CD4-positive, alpha-beta memory T cell (primary cell): ENCODE data around the gene TRIM15. TPM values are rescaled to one million over a fixed set of nuclear protein-coding genes. Genes with fewer than 3 reads are reported as not detected.

ENCODE experiments used
- CTCF ChIA-PET: fragments of 350-600 bp; sonication (Branson Sonifier 250); formaldehyde crosslinking; loops from one replicate; lab custom pipeline; 2021; ENCODE audit warnings: inconsistent platforms; ENCODE audit not compliant: partially characterized antibody; lab: Charles Lee
- POLR2A ChIA-PET: fragments of 350-600 bp; sonication (Branson Sonifier 250); formaldehyde crosslinking; loops from one replicate; lab custom pipeline; 2021; ENCODE audit not compliant: partially characterized antibody; lab: Charles Lee
- DNase-seq, 5 donors: peaks; one replicate each; pipeline versions ENCODE4 v3.0.0 to v3.0.0-alpha.2; 2020 to 2022; ENCODE audit warnings: mixed read lengths in 1 of 5
- H3K27ac ChIP-seq: one replicate; pipeline ENCODE4 v1.7.0; 2013; ENCODE audit warnings: low read depth, low read length
- H3K27me3 ChIP-seq: 2 replicates; pipeline ENCODE4 v1.7.0; 2013; ENCODE audit warnings: mild to moderate bottlenecking, low read length, moderate library complexity; ENCODE audit not compliant: insufficient read depth
- H3K36me3 ChIP-seq: 2 replicates; pipeline ENCODE4 v1.7.0; 2013; ENCODE audit warnings: mild to moderate bottlenecking, low read length, moderate library complexity; ENCODE audit not compliant: insufficient read depth
- H3K4me1 ChIP-seq: 2 replicates; pipeline ENCODE4 v1.7.0; 2013; ENCODE audit warnings: mild to moderate bottlenecking, low read length, moderate library complexity; ENCODE audit not compliant: insufficient read depth
- H3K4me3 ChIP-seq, 2 donors: one replicate each; pipeline ENCODE4 v1.7.0; 2013; ENCODE audit warnings: low read length in 2 of 2, mild to moderate bottlenecking in 1 of 2
- H3K9me3 ChIP-seq, 2 donors: one replicate each; pipeline ENCODE4 v1.7.0; 2013; ENCODE audit warnings: low read length in 2 of 2, control low read depth in 1 of 2; ENCODE audit not compliant: control insufficient read depth in 1 of 2
- H3K27ac Mint-ChIP-seq, 7 donors: one replicate each; pipeline ENCODE4 v1.8.0; 2020 to 2021; ENCODE audit warnings: mixed read lengths in 7 of 7, mild to moderate bottlenecking in 6 of 7, inconsistent platforms in 3 of 7, moderate library complexity in 3 of 7
- H3K27me3 Mint-ChIP-seq, 2 donors: one replicate each; pipeline ENCODE4 v1.8.0; 2020 to 2021; ENCODE audit warnings: mixed read lengths in 2 of 2
- H3K36me3 Mint-ChIP-seq, 2 donors: one replicate each; pipeline ENCODE4 v1.8.0; 2020 to 2021; ENCODE audit warnings: mixed read lengths in 2 of 2, inconsistent platforms in 1 of 2, mild to moderate bottlenecking in 1 of 2
- H3K4me1 Mint-ChIP-seq, 4 donors: one replicate each; pipeline ENCODE4 v1.8.0; 2020 to 2021; ENCODE audit warnings: mixed read lengths in 4 of 4, mild to moderate bottlenecking in 1 of 4
- H3K4me3 Mint-ChIP-seq, 8 donors: one replicate each; pipeline ENCODE4 v1.8.0; 2020 to 2021; ENCODE audit warnings: mixed read lengths in 8 of 8, mild to moderate bottlenecking in 7 of 8, moderate library complexity in 6 of 8, inconsistent platforms in 3 of 8
- H3K9me3 Mint-ChIP-seq, 8 donors: one replicate each; pipeline ENCODE4 v1.8.0; 2020 to 2021; ENCODE audit warnings: mixed read lengths in 8 of 8, mild to moderate bottlenecking in 5 of 8, inconsistent platforms in 3 of 8, moderate library complexity in 1 of 8
- intact Hi-C: fragments of 100-400 bp; cut with micrococcal nuclease; formaldehyde crosslinking; loops from one replicate; pipeline ENCODE4 v1.15.1; 2023
- polyA plus RNA-seq, 2 donors: library from polyadenylated mRNA; unstranded; fragments of 300-500 nt; fragmentation: Illumina TruSeq; gene quantifications; one replicate each; pipeline ENCODE4 v1.2.3, GENCODE V29; 2021
- total RNA-seq, 2 experiments: library from RNA; stranded (reverse); gene quantifications; one replicate each; pipeline ENCODE4 v1.2.3, GENCODE V29; 2021

The TRIM15 gene
- total and polyA plus RNA-seq, 4 experiments from 2014 or later: not detected

DNA sequence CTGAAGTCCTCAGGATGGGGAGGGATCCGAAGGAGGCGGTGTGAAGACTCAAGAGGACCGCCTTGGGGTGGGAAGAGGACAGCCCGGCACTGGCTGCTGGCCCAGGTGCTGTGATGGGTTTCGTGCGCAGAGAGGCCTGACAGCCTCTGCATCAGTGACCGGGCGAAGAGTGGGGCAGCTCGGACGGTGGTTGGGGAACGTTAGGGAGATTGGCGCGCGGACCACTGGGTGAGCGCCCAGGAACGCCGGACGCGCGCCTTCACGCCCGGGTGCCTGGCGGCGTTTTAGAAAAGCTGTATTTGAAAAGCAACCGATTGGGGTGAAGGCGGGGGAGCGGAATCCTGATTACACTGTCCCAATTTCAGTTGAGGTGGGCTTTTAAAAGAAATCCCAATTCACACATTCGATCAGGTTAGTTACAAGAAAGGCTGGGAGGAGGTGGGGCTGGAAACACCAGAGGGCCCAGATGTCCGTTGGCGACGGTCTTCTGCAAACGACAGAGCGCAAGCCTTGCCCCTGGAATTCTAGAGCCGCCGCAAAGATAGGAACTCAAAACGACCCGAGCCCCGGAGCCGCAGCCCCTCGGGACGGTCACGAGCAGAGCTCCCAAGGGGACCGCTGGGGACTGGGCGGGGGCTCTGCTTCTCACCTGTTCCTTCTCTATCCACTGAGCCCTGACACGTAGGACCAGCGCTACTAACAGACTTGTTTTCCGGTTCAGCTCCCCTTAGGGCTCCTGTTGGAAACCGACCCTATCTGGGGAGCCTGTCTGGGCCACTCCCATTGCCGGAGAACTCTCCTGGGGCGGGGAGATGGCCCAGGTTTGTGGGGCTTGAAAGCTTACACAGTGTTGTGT is 35.9 kb upstream of the TRIM15 start:
- no peaks in the 10 kb centered on the region for H3K36me3 Mint-ChIP-seq
- POLR2A ChIA-PET: no interaction called here
- H3K4me3 Mint-ChIP-seq: no peak overlapping the region
- no peak overlapping the region for H3K4me3 ChIP-seq
- no peak overlapping the region for H3K27ac ChIP-seq
- H3K4me1 Mint-ChIP-seq: peaks cover 4 to 9% (median 5%) of the 10 kb centered on the region in 4 donors
- H3K4me1 ChIP-seq: peaks cover 7% of the 10 kb centered on the region
- peaks cover 20% of the 10 kb centered on the region for H3K27me3 ChIP-seq
- H3K9me3 Mint-ChIP-seq: no peaks in the 10 kb centered on the region
- intact Hi-C loops: no loop called here
- H3K27me3 Mint-ChIP-seq: peaks cover 37 to 40% of the 10 kb centered on the region in 2 donors
- no peak overlapping the region for H3K27ac Mint-ChIP-seq
- no peak for DNase-seq
- CTCF ChIA-PET: interaction anchor here (0.9 to 3.8 kb wide), 3 partner anchors 22 to 24 kb away, joined by 3 to 52 read pairs (median 7); no protein-coding TSS in a partner anchor
- no peaks in the 10 kb centered on the region for H3K9me3 ChIP-seq
- no peaks in the 10 kb centered on the region for H3K36me3 ChIP-seq

DNA sequence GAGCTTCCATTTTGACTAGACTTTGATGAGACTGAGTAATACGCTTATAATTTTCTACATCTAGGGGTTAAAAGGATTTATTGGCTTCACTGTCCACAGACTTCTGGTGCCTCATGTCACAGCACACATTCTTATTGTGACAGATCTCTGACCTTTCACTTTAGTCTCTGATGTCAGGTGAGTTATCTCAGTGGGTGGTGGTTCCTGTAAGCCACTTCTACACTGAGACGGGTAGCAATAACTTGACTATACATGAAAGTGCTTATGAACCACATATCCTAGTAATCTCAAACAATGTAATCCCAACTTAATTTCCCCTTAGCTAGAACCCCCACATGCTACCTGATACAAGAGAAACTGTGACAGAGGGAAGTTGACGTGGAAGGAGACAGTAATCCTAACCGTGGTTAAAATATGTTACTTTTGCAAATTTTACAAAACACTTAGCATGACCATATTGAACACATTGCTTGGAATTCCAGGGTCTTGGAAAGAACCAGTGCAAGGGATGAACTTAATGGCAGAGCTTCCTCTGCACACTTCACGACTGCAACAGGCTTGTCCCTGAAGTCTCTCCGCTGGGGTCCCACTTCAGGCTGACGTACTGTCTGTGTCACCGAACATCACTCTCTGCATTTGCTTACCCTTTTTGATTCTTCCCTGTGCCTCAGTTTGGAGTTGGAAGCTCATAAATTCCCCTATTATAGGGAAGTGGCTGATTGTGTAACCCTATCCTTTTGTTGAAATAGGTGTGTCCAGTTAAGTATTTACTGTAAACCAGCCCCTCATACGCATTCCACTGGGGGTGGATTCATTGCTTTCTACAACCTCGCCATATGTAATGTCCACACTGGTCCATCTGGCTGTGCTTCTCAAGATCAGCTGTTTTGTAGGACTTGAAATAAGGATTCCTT is 33.8 kb upstream of the TRIM15 start:
- H3K4me3 Mint-ChIP-seq: no peak overlapping the region
- ChIA-PET POLR2A (interaction anchor here (3.5 kb wide), 1 partner anchor 26 kb away, joined by 38 read pairs; no protein-coding TSS in a partner anchor), CTCF (interaction anchor here (1.1 to 8.5 kb wide), 4 partner anchors 10 to 35 kb away, joined by 4 to 263 read pairs (median 20); no protein-coding TSS in a partner anchor)
- Histone ChIP-seq H3K27me3 (peaks cover 33% of the 10 kb centered on the region), H3K4me1 (peaks cover 7% of the 10 kb centered on the region), H3K27ac (no peak overlapping the region), H3K9me3 (no peaks in the 10 kb centered on the region), H3K4me3 (no peak overlapping the region), H3K36me3 (no peaks in the 10 kb centered on the region)
- H3K36me3 Mint-ChIP-seq: no peaks in the 10 kb centered on the region
- H3K9me3 Mint-ChIP-seq: no peaks in the 10 kb centered on the region
- DNase-seq: no peak
- peaks cover 4 to 9% (median 5%) of the 10 kb centered on the region in 4 donors for H3K4me1 Mint-ChIP-seq
- peaks cover 37 to 41% of the 10 kb centered on the region in 2 donors for H3K27me3 Mint-ChIP-seq
- intact Hi-C loops: no loop called here
- no peak overlapping the region for H3K27ac Mint-ChIP-seq

GRCh38 chr6:30130179-30130679 is 33.1 kb upstream of the TRIM15 start:
- H3K27me3 Mint-ChIP-seq: peaks cover 36 to 41% of the 10 kb centered on the region in 2 donors
- ChIA-PET POLR2A (interaction anchor here (3.5 kb wide), 1 partner anchor 27 kb away, joined by 38 read pairs; no protein-coding TSS in a partner anchor), CTCF (interaction anchor here (1.1 to 8.5 kb wide), 18 partner anchors 8 to 282 kb away, joined by 4 to 263 read pairs (median 8); partner anchors contain the start of gene PPP1R11)
- Histone ChIP-seq H3K36me3 (no peaks in the 10 kb centered on the region), H3K27me3 (peaks cover 34% of the 10 kb centered on the region), H3K4me3 (no peak overlapping the region), H3K9me3 (no peaks in the 10 kb centered on the region), H3K27ac (no peak overlapping the region), H3K4me1 (peaks cover 7% of the 10 kb centered on the region)
- H3K27ac Mint-ChIP-seq: no peak overlapping the region
- intact Hi-C loops: no loop called here
- H3K4me1 Mint-ChIP-seq: peaks cover 4 to 9% (median 5%) of the 10 kb centered on the region in 4 donors
- no peaks in the 10 kb centered on the region for H3K9me3 Mint-ChIP-seq
- no peaks in the 10 kb centered on the region for H3K36me3 Mint-ChIP-seq
- DNase-seq: no peak
- H3K4me3 Mint-ChIP-seq: no peak overlapping the region

DNA sequence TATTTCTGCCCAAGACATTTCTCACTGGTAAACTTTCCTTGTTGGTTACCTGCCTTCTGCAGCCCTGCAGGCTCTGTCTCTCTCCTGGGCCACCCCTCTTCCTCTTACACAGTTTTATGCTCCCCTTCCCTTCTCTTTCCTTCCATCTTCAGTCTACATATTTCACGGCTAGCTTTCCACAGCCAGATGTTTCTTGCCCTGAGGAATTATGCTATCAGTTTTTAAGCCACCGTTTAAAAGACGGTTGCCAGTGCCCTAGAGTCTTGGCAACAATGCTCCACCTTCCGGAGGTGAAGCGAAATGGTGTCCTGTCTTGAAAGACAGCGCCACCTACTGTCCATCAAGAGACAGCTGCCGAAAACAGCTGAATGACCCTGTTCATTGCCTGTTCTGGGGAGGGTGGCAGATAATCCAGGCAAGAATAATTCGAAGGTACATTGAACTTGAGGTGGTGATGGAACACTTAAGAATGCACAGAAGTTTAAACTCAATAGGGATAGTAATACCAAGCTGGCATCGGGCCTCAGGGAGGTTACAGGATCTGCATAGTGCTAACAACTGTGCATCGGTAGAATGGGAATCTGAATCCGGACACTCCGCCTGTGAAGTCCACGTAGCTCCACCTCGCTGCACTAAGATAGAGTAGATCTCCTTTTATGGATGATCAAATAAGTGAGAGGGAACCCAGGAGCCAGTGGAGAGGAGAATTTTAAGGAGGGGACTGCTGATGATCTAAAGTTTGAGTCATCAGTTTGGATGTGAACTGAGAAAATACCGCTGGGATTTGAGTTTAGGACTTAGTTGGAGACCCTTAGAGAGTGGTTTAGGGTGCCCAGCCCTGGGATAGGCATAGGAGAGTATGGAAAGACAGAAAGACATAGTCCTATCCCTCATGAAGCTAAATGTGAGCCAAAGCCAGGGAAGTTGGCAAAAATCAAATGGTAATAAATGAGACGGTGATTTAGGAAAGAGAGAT is 32.2 kb upstream of the TRIM15 start:
- Mint-ChIP-seq H3K9me3 (no peaks in the 10 kb centered on the region), H3K27me3 (peaks cover 34 to 41% of the 10 kb centered on the region in 2 donors), H3K4me1 (peaks cover 4 to 9% (median 5%) of the 10 kb centered on the region in 4 donors), H3K36me3 (no peaks in the 10 kb centered on the region), H3K27ac (peak overlapping the region in 3 of 7 donors; percentile 0 to 33 (median 3)), H3K4me3 (peak overlapping the region in 5 of 8 donors; percentile 17 to 35 (median 21))
- H3K4me3 ChIP-seq: no peak overlapping the region
- H3K4me1 ChIP-seq: peaks cover 7% of the 10 kb centered on the region
- intact Hi-C loops: loop anchor here (1.0 kb wide), 2 partner anchors 28 to 283 kb away; no protein-coding TSS in a partner anchor
- no peaks in the 10 kb centered on the region for H3K9me3 ChIP-seq
- H3K27me3 ChIP-seq: peaks cover 34% of the 10 kb centered on the region
- POLR2A ChIA-PET: interaction anchor here (0.5 to 3.5 kb wide), 4 partner anchors 28 to 965 kb away, joined by 3 to 38 read pairs (median 6); partner anchors contain the start of genes POLR1H and PPP1R11
- peak; percentile 74 to 80 (median 79) for DNase-seq
- CTCF ChIA-PET: interaction anchor here (0.7 to 8.5 kb wide), 31 partner anchors 9 to 318 kb away, joined by 3 to 263 read pairs (median 5); partner anchors contain the start of gene PPP1R11
- H3K27ac ChIP-seq: no peak overlapping the region
- no peaks in the 10 kb centered on the region for H3K36me3 ChIP-seq

DNA sequence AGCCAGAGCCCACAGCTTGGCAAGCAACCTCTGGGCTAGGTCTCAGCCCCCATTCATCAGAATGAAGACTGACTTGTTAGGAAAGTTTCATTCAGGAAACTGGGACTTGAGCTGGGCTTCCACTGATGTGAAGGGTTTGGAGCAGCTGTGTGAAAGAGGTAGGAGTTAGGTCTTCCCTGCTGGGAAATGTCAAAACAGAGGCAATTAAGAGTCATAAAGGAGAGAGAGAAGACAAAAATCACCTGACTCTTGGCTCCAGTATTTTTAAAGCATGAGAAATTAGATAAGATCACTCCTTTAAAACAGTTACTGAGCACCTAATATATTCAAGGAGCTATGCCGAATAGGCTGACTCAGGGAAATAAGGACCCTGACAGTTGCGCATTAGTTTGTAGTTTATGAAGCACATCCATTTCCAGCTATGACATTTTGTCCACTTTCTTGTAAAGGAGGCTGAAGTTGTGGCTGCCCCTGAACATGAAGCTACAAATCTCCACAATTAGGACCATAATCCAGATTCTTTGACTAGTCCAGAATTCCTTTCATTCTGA is 31.3 kb upstream of the TRIM15 start:
- DNase-seq: no peak
- no peaks in the 10 kb centered on the region for H3K9me3 Mint-ChIP-seq
- POLR2A ChIA-PET: interaction anchor here (0.5 to 3.5 kb wide), 4 partner anchors 29 to 964 kb away, joined by 3 to 38 read pairs (median 5); partner anchors contain the start of genes PPP1R11 and TRIM26
- H3K4me1 ChIP-seq: peaks cover 7% of the 10 kb centered on the region
- intact Hi-C loops: loop anchor here (1.0 kb wide), 2 partner anchors 29 to 284 kb away; no protein-coding TSS in a partner anchor
- no peak overlapping the region for H3K27ac ChIP-seq
- peaks cover 30 to 39% of the 10 kb centered on the region in 2 donors for H3K27me3 Mint-ChIP-seq
- H3K4me3 ChIP-seq: no peak overlapping the region
- H3K27me3 ChIP-seq: peaks cover 31% of the 10 kb centered on the region
- CTCF ChIA-PET: interaction anchor here (0.7 to 8.5 kb wide), 24 partner anchors 8 to 319 kb away, joined by 3 to 263 read pairs (median 5); partner anchors contain the start of genes POLR1H and PPP1R11
- no peaks in the 10 kb centered on the region for H3K36me3 Mint-ChIP-seq
- H3K4me3 Mint-ChIP-seq: no peak overlapping the region
- H3K36me3 ChIP-seq: no peaks in the 10 kb centered on the region
- no peaks in the 10 kb centered on the region for H3K9me3 ChIP-seq
- H3K27ac Mint-ChIP-seq: no peak overlapping the region
- peaks cover 4 to 8% (median 5%) of the 10 kb centered on the region in 4 donors for H3K4me1 Mint-ChIP-seq
